SK-N-MC (cell line): ENCODE measurements around the gene SCFD2.

Experiments
- FOXP2 ChIP-seq: optimal IDR thresholded peaks from 2 replicates; pipeline ENCODE3; 2011; ENCODE audit warnings: mild to moderate bottlenecking, moderate library complexity; ENCODE audit not compliant: insufficient read depth; ENCODE audit errors: extremely low read length, control extremely low read depth
- POLR2AphosphoS5 ChIP-seq: IDR thresholded peaks from 2 replicates; pipeline ENCODE4 v1.6.1; 2012; ENCODE audit warnings: mild to moderate bottlenecking, low read depth, low read length, borderline replicate concordance

DNA sequence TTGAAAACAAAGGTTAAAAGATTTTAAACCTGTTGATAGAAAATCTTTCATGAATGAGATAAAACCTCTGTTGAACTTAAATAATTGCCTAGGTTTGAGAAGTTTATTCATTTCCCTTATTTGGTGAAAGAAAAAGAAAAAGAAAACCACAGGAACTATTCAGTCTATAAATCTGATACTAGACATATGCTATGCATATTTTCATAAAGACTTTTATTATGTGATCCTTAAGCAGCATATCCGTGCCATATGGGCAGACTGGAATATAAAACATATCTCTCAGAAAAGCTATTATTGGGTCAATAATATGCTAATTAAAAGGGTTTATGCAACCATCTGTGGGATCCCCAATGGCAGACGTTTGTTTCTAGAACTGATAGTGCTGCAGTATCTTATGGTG, 325.0 kb downstream of the SCFD2 start:
- TF ChIP-seq FOXP2 (no peak), POLR2AphosphoS5 (no peak)
